Hypothalamus (tissue), 51 donors: ENCODE results near the gene TRRAP.

ENCODE experiments used
- DNase-seq, 51 donors: peaks; one replicate each; lab custom pipeline; 2025; lab: John Stamatoyannopoulos, UW

The TRRAP gene

GRCh38 chr7:99021941-99022560, 143.7 kb downstream of the TRRAP start:
- no peak for DNase-seq

- DNase-seq, result no peak
Measured at GRCh38 chr7:99024066-99024465, 145.7 kb downstream of the TRRAP start.

- no peak for DNase-seq
Measured at GRCh38 chr7:99027241-99027640, 148.9 kb downstream of the TRRAP start.

GRCh38 chr7:99027841-99028240, 149.5 kb downstream of the TRRAP start:
- DNase-seq, result no peak

- no peak for DNase-seq
Measured at GRCh38 chr7:99028261-99028973, 150.1 kb downstream of the TRRAP start.

GRCh38 chr7:99029466-99030435, 151.4 kb downstream of the TRRAP start:
- no peak for DNase-seq

- no peak for DNase-seq
Measured at GRCh38 chr7:99030457-99030856, 152.1 kb downstream of the TRRAP start.

GRCh38 chr7:99030951-99031350, 152.6 kb downstream of the TRRAP start:
- peak in 2 of 51 donors; percentile 14 to 38 for DNase-seq

GRCh38 chr7:99031496-99031895, 153.2 kb downstream of the TRRAP start:
- no peak for DNase-seq

GRCh38 chr7:99032928-99033327, 154.6 kb downstream of the TRRAP start:
- no peak for DNase-seq

GRCh38 chr7:99033765-99034164, 155.4 kb downstream of the TRRAP start:
- DNase-seq, result no peak

GRCh38 chr7:99034932-99035722, 156.8 kb downstream of the TRRAP start:
- no peak for DNase-seq

- DNase-seq, result no peak
Measured at GRCh38 chr7:99035723-99036545, 157.6 kb downstream of the TRRAP start.

- DNase-seq, result peak in 42 of 51 donors; percentile 13 to 78 (median 52)
Measured at GRCh38 chr7:99036546-99037111, 158.3 kb downstream of the TRRAP start.

- no peak for DNase-seq
Measured at GRCh38 chr7:99037327-99037940, 159.1 kb downstream of the TRRAP start.

GRCh38 chr7:99038086-99038855, 159.9 kb downstream of the TRRAP start:
- DNase-seq, result no peak

GRCh38 chr7:99039384-99039891, 161.1 kb downstream of the TRRAP start:
- no peak for DNase-seq
